NCI-H524 (cell line): ENCODE results near the gene KCNQ1.

Source experiments
- DNase-seq, 2 experiments: peaks; one replicate each; lab custom pipeline; 2025; lab: John Stamatoyannopoulos, UW

The KCNQ1 gene

GRCh38 chr11:2794968-2795322 lies 350.1 kb downstream of the KCNQ1 start:
- DNase-seq = no peak

- no peak for DNase-seq
Measured at GRCh38 chr11:2795491-2795991, 350.7 kb downstream of the KCNQ1 start.

GRCh38 chr11:2796091-2796490 lies 351.3 kb downstream of the KCNQ1 start:
- no peak for DNase-seq

- DNase-seq = no peak
Measured at GRCh38 chr11:2796508-2797113, 351.8 kb downstream of the KCNQ1 start.

GRCh38 chr11:2797121-2797711 lies 352.4 kb downstream of the KCNQ1 start:
- DNase-seq = no peak

GRCh38 chr11:2797741-2798361 lies 353.0 kb downstream of the KCNQ1 start:
- DNase-seq = no peak

GRCh38 chr11:2798951-2799761 lies 354.3 kb downstream of the KCNQ1 start:
- no peak for DNase-seq

GRCh38 chr11:2799881-2800654 lies 355.3 kb downstream of the KCNQ1 start:
- DNase-seq = no peak

GRCh38 chr11:2800655-2801531 lies 356.1 kb downstream of the KCNQ1 start:
- DNase-seq = no peak

- no peak for DNase-seq
Measured at GRCh38 chr11:2801711-2802388, 357.0 kb downstream of the KCNQ1 start.

- DNase-seq = peak; percentile 13 to 65
Measured at GRCh38 chr11:2802389-2803185, 357.8 kb downstream of the KCNQ1 start.

- DNase-seq = peak in 1 of 2 experiments; percentile 28
Measured at GRCh38 chr11:2803186-2804091, 358.6 kb downstream of the KCNQ1 start.

- DNase-seq = no peak
Measured at GRCh38 chr11:2804189-2804588, 359.4 kb downstream of the KCNQ1 start.

- no peak for DNase-seq
Measured at GRCh38 chr11:2804701-2805387, 360.0 kb downstream of the KCNQ1 start.

- DNase-seq = no peak
Measured at GRCh38 chr11:2805388-2806056, 360.7 kb downstream of the KCNQ1 start.

GRCh38 chr11:2806351-2807024 lies 361.7 kb downstream of the KCNQ1 start:
- DNase-seq = no peak
